Central memory CD4-positive, alpha-beta T cell (primary cell): ENCODE measurements around the gene MLYCD.

Source experiments
- DNase-seq: peaks from one replicate; pipeline ENCODE4 v3.0.0; 2022

Gene MLYCD

DNA sequence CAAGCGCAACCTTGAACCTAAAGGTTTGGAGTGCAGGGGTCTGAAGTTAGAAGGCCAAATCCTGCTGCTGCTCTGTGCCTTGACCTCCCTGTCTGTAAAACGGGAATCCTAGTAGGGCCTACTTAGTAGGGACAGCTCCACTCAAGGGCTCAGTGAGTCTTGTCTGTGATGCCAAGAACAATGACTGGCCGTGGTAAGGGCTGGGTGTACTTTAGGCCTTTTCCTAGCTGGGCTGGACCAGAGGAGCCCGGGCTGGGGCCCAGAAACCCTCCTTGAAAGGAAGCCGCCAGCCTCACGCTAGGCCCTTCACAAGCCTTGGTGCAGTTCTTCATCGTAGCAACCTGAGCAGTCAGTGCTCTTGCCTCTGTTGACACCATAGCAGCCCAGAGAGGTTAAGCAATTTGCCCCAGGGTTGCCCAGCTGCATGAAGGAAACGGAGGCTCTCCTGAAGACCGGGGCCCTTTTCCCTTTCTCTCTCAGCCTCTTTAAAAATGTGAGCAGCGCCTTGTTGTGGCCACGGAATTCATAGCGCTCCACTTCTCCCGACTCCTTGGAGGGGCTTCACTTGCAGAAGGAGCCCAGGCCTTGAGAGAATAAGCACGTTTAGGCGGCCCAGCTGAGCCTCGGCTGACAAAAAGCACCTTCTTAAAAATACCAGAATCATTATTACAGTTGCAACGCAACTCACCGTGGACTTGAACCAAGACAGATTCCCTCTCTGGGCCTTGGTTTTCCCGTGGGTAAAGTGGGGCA lies 73.5 kb downstream of the MLYCD start:
- DNase-seq, result no peak

DNA sequence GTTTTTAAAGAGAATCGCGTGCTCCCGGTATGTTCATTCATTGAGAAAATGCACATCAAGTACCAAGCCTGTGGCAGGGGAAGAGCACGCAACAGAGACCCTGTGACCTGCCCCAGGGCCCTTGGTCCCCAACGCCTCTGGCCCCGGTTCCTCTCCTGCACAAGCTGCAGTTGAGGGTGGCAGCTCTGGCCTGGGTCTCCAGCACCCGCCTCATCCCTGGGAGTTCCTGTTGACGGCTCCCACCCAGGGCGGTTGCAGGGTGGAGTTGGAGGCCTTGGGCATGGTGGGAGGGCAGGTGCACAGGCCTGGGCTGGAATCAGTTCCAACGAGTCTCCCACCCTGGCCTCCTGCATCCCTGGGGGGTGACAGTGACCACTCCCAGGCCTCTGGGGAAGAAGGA lies 74.2 kb downstream of the MLYCD start:
- DNase-seq, result no peak

DNA sequence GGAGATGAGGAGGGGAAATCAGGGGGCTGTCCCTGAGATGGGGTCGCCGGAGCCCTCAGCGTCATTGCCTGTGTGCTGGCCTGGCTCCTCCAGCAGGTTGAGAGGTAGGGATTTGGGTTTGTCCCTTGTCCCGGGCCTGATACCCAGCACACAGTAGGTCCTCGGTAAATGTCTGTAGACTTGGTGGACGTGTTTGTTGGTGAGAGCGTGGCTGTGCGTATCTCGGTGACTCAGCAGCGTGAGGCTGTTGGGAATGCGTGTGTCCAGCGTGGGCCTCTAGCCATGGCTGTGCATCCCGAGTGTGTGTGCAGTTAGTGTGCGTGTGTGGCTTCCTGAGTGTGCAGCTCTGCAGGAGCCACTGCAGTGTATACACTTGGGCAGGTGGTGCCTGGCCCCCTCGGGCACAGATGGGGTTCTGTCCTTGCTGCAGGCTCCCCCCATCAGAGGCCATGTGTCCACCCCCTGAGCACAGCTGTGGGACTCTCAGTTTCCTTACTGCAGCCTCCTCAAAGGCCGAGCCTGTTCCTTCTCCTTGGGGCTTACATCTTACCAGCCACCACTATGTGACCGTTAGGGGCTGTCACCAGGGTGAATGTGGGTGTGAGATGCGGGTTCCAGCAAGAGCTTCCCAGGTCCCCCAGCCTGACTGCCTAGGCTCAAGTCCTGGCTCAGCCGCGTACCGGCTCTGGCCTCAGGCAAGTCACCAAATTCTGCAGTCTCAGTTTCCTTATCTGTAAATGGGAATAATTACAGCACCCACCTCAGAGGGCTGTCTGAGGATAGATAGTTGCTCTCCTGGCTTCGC lies 74.9 kb downstream of the MLYCD start:
- no peak for DNase-seq

DNA sequence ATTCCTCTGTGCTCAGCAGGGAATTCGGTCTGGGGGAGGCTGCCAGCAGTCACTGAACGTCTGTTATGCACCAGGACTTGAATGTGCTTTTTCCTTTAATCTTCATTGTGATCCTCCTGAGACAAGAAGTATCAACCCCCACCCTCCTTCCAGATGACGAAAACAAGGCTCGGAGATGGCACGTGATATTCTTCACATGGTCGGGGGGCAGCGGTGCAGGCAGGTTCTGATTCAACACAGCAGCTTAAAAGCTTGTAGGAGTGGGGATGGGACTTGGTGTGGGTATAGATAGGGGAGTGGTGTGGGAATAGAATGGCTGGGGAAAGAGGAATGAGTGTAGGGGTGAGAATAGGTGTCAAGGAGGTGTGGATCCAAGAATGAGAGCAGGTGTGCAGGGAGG lies 75.6 kb downstream of the MLYCD start:
- no peak for DNase-seq

DNA sequence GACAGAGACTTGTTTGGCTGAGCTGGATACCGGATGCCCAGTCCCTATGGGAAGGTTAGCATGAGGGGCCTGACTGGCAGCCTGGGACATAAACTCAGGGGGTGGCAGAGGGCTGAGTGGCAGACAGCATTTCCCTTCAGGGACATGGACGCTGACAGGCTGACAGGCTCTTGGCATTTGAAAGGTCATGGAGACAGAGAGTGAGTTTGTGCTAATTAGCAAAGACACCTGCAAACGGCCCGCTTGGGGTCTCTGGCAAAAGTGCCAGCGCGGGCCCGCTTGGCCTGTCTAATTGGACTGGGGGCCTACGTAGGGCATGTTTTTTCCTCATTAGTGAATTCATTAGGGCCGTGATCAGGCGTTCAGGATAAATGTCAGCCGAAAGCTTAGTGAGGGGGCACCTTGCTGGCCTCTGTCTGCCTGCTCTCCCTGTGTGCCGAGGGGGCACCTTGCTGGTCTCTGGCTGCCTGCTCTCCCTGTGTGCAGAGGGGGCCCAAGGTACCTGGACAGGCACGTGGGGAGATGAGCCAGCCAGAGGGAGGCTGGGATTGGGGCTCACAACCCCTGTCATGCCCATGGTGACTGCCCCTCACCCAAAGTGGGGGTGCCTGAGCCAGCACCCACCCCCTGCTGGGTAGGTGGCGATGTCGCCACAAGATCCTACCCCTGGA lies 76.8 kb downstream of the MLYCD start:
- DNase-seq, result no peak
